NCI-H345 treated with DMSO at 0.1 percent for 48 hours (cell line): ENCODE data around the gene DYDC2.

Experiments used
- DNase-seq: peaks from one replicate; lab custom pipeline; 2025; ENCODE audit not compliant: unreplicated experiment; lab: John Stamatoyannopoulos, UW

The DYDC2 gene

GRCh38 chr10:80365510-80365909, 8.9 kb downstream of the DYDC2 start:
- DNase-seq, result no peak

- no peak for DNase-seq
These were observed 14.9 kb downstream of the DYDC2 start for GRCh38 chr10:80371467-80371866.

GRCh38 chr10:80372675-80373074, 16.1 kb downstream of the DYDC2 start:
- no peak for DNase-seq

- no peak for DNase-seq
These were observed 16.9 kb downstream of the DYDC2 start for GRCh38 chr10:80373502-80373901.

GRCh38 chr10:80379701-80380100, 23.1 kb downstream of the DYDC2 start:
- DNase-seq, result no peak

- no peak for DNase-seq
These were observed 23.6 kb downstream of the DYDC2 start for GRCh38 chr10:80380185-80380584.

GRCh38 chr10:80382989-80383388, 26.4 kb downstream of the DYDC2 start:
- no peak for DNase-seq

GRCh38 chr10:80390740-80391139, 34.2 kb downstream of the DYDC2 start:
- DNase-seq, result no peak

GRCh38 chr10:80392250-80392649, 35.7 kb downstream of the DYDC2 start:
- no peak for DNase-seq

GRCh38 chr10:80394358-80394916, 37.9 kb downstream of the DYDC2 start:
- no peak for DNase-seq

GRCh38 chr10:80397014-80397413, 40.4 kb downstream of the DYDC2 start:
- DNase-seq, result no peak

GRCh38 chr10:80400136-80400804, 43.7 kb downstream of the DYDC2 start:
- no peak for DNase-seq

- no peak for DNase-seq
These were observed 48.5 kb downstream of the DYDC2 start for GRCh38 chr10:80405035-80405434.

- DNase-seq, result no peak
These were observed 49.0 kb downstream of the DYDC2 start for GRCh38 chr10:80405626-80406025.

- no peak for DNase-seq
These were observed 49.6 kb downstream of the DYDC2 start for GRCh38 chr10:80406204-80406603.

GRCh38 chr10:80407812-80408241, 51.2 kb downstream of the DYDC2 start:
- no peak for DNase-seq

GRCh38 chr10:80408242-80409101, 51.9 kb downstream of the DYDC2 start, which contains the start of gene PRXL2A:
TSS of gene PRXL2A (plus strand) at chr10:80408551. CDS start at chr10:80420468, 11,917 bp downstream.
- DNase-seq, result peak; percentile 47

- DNase-seq, result no peak
These were observed 52.5 kb downstream of the DYDC2 start for GRCh38 chr10:80409121-80409520.

GRCh38 chr10:80410122-80410521, 53.5 kb downstream of the DYDC2 start:
- no peak for DNase-seq

GRCh38 chr10:80410578-80411145, 54.1 kb downstream of the DYDC2 start:
- DNase-seq, result no peak

- no peak for DNase-seq
These were observed 54.7 kb downstream of the DYDC2 start for GRCh38 chr10:80411267-80411668.
